Spleen (tissue), 11 donors: Measurements from ENCODE around the gene KCTD10. TPM values are rescaled to one million over a fixed set of nuclear protein-coding genes. Genes with fewer than 3 reads are reported as not detected.

Experiments used
- DNase-seq: peaks from one replicate; pipeline ENCODE4 v3.0.0-alpha.2; 2020
- H3K27ac ChIP-seq, 8 donors: fragments of 200-600 bp; sonication (generic) in 7 of 8; 1 replicate in 4 of 8; 2 replicates in 4 of 8; pipeline versions ENCODE4 v1.5.0 to v1.8.0; 2016 to 2021; ENCODE audit warnings: inconsistent platforms in 4 of 8, mild to moderate bottlenecking in 4 of 8, moderate library complexity in 1 of 8
- H3K27me3 ChIP-seq, 7 donors: fragments of 200-600 bp; sonication (generic) in 6 of 7; replicated peaks in 1 of 7; 1 replicate in 4 of 7; 2 replicates in 3 of 7; pipeline versions ENCODE4 v1.5.0 to v1.8.0; 2016 to 2021; ENCODE audit warnings: inconsistent platforms in 3 of 7, mild to moderate bottlenecking in 1 of 7
- H3K36me3 ChIP-seq, 6 donors: fragments of 200-600 bp; sonication (generic) in 5 of 6; 1 replicate in 4 of 6; 2 replicates in 2 of 6; pipeline versions ENCODE4 v1.5.0 to v1.8.0; 2016 to 2021; ENCODE audit warnings: inconsistent platforms in 2 of 6
- H3K4me1 ChIP-seq, 6 donors: fragments of 200-600 bp; sonication (generic) in 5 of 6; 1 replicate in 3 of 6; 2 replicates in 3 of 6; pipeline versions ENCODE4 v1.5.0 to v1.8.0; 2016 to 2021; ENCODE audit warnings: inconsistent platforms in 3 of 6
- H3K4me3 ChIP-seq, 8 donors: fragments of 200-600 bp; sonication (generic) in 7 of 8; 1 replicate in 4 of 8; 2 replicates in 4 of 8; pipeline versions ENCODE4 v1.5.0 to v1.8.0; 2016 to 2021; ENCODE audit warnings: inconsistent platforms in 4 of 8, mild to moderate bottlenecking in 4 of 8, moderate library complexity in 2 of 8
- H3K9me3 ChIP-seq, 8 donors: fragments of 200-600 bp; sonication (generic) in 7 of 8; 1 replicate in 4 of 8; 2 replicates in 4 of 8; pipeline versions ENCODE4 v1.5.0 to v1.8.0; 2016 to 2021; ENCODE audit warnings: inconsistent platforms in 4 of 8
- CTCF ChIP-seq, 11 experiments: fragments of 200-600 bp in 7 of 11; fragments of 450-650 bp in 4 of 11; sonication (generic) in 4 of 11; IDR thresholded peaks in 8 of 11; conservative IDR thresholded peaks in 3 of 11; 1 replicate in 7 of 11; 2 replicates in 4 of 11; pipeline versions ENCODE4 v1.4.0 to v1.8.0; 2016 to 2021; ENCODE audit warnings: antibody characterized with exemption in 11 of 11, inconsistent platforms in 4 of 11, mild to moderate bottlenecking in 1 of 11
- POLR2A ChIP-seq, 3 donors: fragments of 450-650 bp; IDR thresholded peaks; one replicate each; pipeline ENCODE4 v1.5.1; 2017; ENCODE audit warnings: antibody characterized with exemption in 3 of 3, mild to moderate bottlenecking in 1 of 3
- POLR2AphosphoS5 ChIP-seq, 3 donors: sonication (generic); formaldehyde crosslinking; IDR thresholded peaks; one replicate each; pipeline ENCODE4 v1.5.1; 2017; ENCODE audit warnings: antibody characterized with exemption in 3 of 3
- WGBS, 5 donors: extraction: QIAGEN DNeasy Blood & Tissue Kit in 3 of 5; methylation state at CpG; one replicate each; pipeline versions ENCODE4 v1.1.5 to v1.1.7; 2013 to 2018; 5-methylcytosine and 5-hydroxymethylcytosine counted together
- intact Hi-C: fragments of 100-400 bp; cut with DNase I; formaldehyde crosslinking; loops from one replicate; pipeline ENCODE4 v1.15.0; 2023; ENCODE audit warnings: low total_unique reads
- polyA plus RNA-seq, 3 donors: library from polyadenylated mRNA; stranded (reverse); fragments of 200-250 nt; gene quantifications; one replicate each; pipeline ENCODE4 v1.2.1, GENCODE V29; 2013
- total RNA-seq, 7 donors: library from RNA; depleted of rRNA in 3 of 7; stranded (reverse); fragments of >200 nt in 3 of 7; fragmentation: NEBNext Ultra II Directional in 4 of 7; extraction: Animal tissue kit (Norgen Biotek cat#: 25700) in 4 of 7; gene quantifications; one replicate each; pipeline versions ENCODE4 v1.1.0 to v1.2.1, GENCODE V29; 2016 to 2021
- donor health status: healthy with polysubstance abuse.
- donor health status: DM: no; HTN: no; CAD: no; lungs with moderate emphysema.
- donor health status: DM: no; HTN: no; CAD: no.
- donor health status: Bipolar disorder and iron deficiency.
- donor health status: healthy.
- donor health status: DM: no; HTN: no; CAD: no.
- donor health status: DM: yes; HTN: yes; CAD: no.

Gene KCTD10
- total and polyA plus RNA-seq, 10 donors, result 10.4 to 72.5 (median 48.1) TPM

DNA sequence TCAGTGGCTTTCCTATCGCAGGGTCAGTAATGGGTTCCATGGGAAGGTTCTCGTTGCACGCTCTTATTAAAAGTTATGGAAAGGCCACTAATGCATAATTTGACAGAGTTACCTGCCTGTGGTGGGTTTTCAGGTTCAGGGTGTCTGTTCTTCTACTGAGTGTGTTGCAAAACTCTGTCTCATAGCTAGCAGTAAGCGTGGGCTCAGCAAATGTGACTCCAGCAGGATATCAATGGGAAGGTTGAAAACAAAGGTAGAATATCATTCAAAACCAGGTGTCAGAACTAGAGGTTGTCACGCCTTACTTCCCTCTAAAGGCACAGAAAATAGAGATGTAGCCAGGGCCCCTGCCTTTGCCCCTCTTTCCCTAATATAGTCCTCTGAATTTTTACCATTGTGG is 25.2 kb upstream of the KCTD10 start:
- no peak for TF ChIP-seq POLR2AphosphoS5 (IDR thresholded peaks at IDR 0.05)
- TF ChIP-seq CTCF (IDR thresholded peaks at IDR 0.05 in 8 of 11, conservative IDR thresholded peaks at IDR 0.05 in 3 of 11), result no peak
- TF ChIP-seq POLR2A (IDR thresholded peaks at IDR 0.05), result no peak
- Histone ChIP-seq H3K4me3 (no peak overlapping the region), H3K4me1 (no peaks in the 10 kb centered on the region), H3K9me3 (no peaks in the 10 kb centered on the region), H3K27me3 (no peaks in the 10 kb centered on the region), H3K27ac (no peak overlapping the region), H3K36me3 (peaks cover 11 to 100% (median 100%) of the 10 kb centered on the region in 6 donors)
- intact Hi-C loops, result no loop called here
- WGBS, 5 donors, result 93 to 99% (median 97%) methylated on average over 5 of the region's 5 CpGs
- no peak for DNase-seq

GRCh38 chr12:109501299-109501698 is 24.2 kb upstream of the KCTD10 start:
- DNase-seq, result no peak
- no peaks in the 10 kb centered on the region for H3K9me3 ChIP-seq
- H3K4me1 ChIP-seq, result no peaks in the 10 kb centered on the region
- no peak overlapping the region for H3K4me3 ChIP-seq
- no peaks in the 10 kb centered on the region for H3K27me3 ChIP-seq
- H3K36me3 ChIP-seq, result peaks cover 11 to 100% (median 94%) of the 10 kb centered on the region in 6 donors
- no peak for TF ChIP-seq POLR2AphosphoS5 (IDR thresholded peaks at IDR 0.05)
- TF ChIP-seq POLR2A (IDR thresholded peaks at IDR 0.05), result no peak
- TF ChIP-seq CTCF (IDR thresholded peaks at IDR 0.05 in 8 of 11, conservative IDR thresholded peaks at IDR 0.05 in 3 of 11), result no peak
- H3K27ac ChIP-seq, result no peak overlapping the region
- WGBS, 5 donors, result 90 to 97% (median 95%) methylated on average over 6 of the region's 6 CpGs
- intact Hi-C loops, result no loop called here

GRCh38 chr12:109500406-109501185 is 23.5 kb upstream of the KCTD10 start:
- no peaks in the 10 kb centered on the region for H3K27me3 ChIP-seq
- peaks cover 11 to 100% (median 91%) of the 10 kb centered on the region in 6 donors for H3K36me3 ChIP-seq
- H3K4me1 ChIP-seq, result no peaks in the 10 kb centered on the region
- no peak for DNase-seq
- WGBS, 5 donors, result 88 to 94% (median 90%) methylated on average over 9 of the region's 9 CpGs
- no peak overlapping the region for H3K27ac ChIP-seq
- no peak overlapping the region for H3K4me3 ChIP-seq
- intact Hi-C loops, result no loop called here
- TF ChIP-seq POLR2A (IDR thresholded peaks at IDR 0.05) (no peak), POLR2AphosphoS5 (IDR thresholded peaks at IDR 0.05) (no peak), CTCF (IDR thresholded peaks at IDR 0.05 in 8 of 11, conservative IDR thresholded peaks at IDR 0.05 in 3 of 11) (no peak)
- no peaks in the 10 kb centered on the region for H3K9me3 ChIP-seq

DNA sequence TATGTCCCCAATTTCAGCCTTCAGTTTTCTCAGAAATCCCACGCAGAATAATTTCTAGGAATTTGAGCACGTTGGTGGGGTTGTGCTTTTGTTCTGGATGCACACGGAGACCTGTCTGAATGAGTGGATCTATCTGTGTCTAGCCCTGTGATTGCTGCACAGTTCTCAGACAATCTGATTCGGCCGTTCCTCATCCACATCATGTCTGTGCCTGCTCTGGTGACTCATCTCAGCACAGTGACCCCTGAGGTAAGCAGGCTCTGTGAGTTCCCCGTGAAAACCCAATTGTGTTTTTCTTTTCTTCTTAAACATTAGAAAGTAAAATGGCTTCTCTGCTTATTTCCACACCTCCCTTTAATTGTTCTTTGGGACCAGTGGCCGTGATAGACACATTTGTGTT is 20.6 kb upstream of the KCTD10 start:
- no peak overlapping the region for H3K27ac ChIP-seq
- TF ChIP-seq POLR2AphosphoS5 (IDR thresholded peaks at IDR 0.05), result no peak
- TF ChIP-seq POLR2A (IDR thresholded peaks at IDR 0.05), result no peak
- TF ChIP-seq CTCF (IDR thresholded peaks at IDR 0.05 in 8 of 11, conservative IDR thresholded peaks at IDR 0.05 in 3 of 11), result no peak
- H3K27me3 ChIP-seq, result no peaks in the 10 kb centered on the region
- H3K36me3 ChIP-seq, result peaks cover 4 to 100% (median 85%) of the 10 kb centered on the region in 6 donors
- no peaks in the 10 kb centered on the region for H3K9me3 ChIP-seq
- 92 to 96% (median 94%) methylated on average over 7 of the region's 7 CpGs for WGBS, 5 donors
- DNase-seq, result no peak
- no peaks in the 10 kb centered on the region for H3K4me1 ChIP-seq
- intact Hi-C loops, result no loop called here
- no peak overlapping the region for H3K4me3 ChIP-seq
